ENCODE data around the gene PAXX.

- TF ChIP-seq CTCF (IDR thresholded peaks at IDR 0.05) (no peak), POLR2A (IDR thresholded peaks at IDR 0.05) (no peak), POLR2AphosphoS5 (IDR thresholded peaks at IDR 0.05) (no peak)
Observed at GRCh38 chr9:137038916-137039315, 46.7 kb downstream of the PAXX start.

All from transverse colon (tissue), 4 donors.